GM12878 (cell line): ENCODE data around the gene ACACA. TPM values are rescaled to one million over a fixed set of nuclear protein-coding genes. Genes with fewer than 3 reads are reported as not detected.

Source experiments
- ATAC-seq: fragments of 200-7000 bp; cut with Tn5 transposase; 3 replicates; pipeline ENCODE4 v1.9.1; 2020; ENCODE audit warnings: mild to moderate bottlenecking, moderate library complexity
- BruUV-seq: library from RNA; stranded (reverse); fragments of 400-500 nt; replicated peaks from 2 replicates; lab custom pipeline; 2021; lab: Mats Ljungman, UMichigan
- CTCF ChIA-PET: fragments of 300-600 bp; sonication (Branson Sonifier 250); formaldehyde crosslinking; extraction: SDS; loops from one replicate; lab custom pipeline; 2021; ENCODE audit warnings: inconsistent platforms; lab: Yijun Ruan, JAX
- POLR2A ChIA-PET: fragments of 350-600 bp; formaldehyde crosslinking; extraction: SDS; loops from one replicate; lab custom pipeline; 2021; ENCODE audit warnings: inconsistent platforms; lab: Charles Lee
- RAD21 ChIA-PET: fragments of 300-600 bp; sonication (Branson Sonifier 250); formaldehyde crosslinking; loops from one replicate; lab custom pipeline; 2023; ENCODE audit warnings: antibody characterized with exemption; ENCODE audit not compliant: unreplicated experiment; lab: Charles Lee
- SMC1A ChIA-PET: fragments of 300-600 bp; sonication (Branson Sonifier 250); formaldehyde crosslinking; loops from one replicate; lab custom pipeline; 2023; ENCODE audit not compliant: unreplicated experiment, uncharacterized antibody; lab: Charles Lee
- DNase-seq: peaks from one replicate; pipeline ENCODE4 v3.0.0-alpha.2; 2011; ENCODE audit warnings: low read depth, low spot score
- FAIRE-seq: peaks from 3 replicates; lab custom pipeline; 2011; peaks lifted over from hg19 to GRCh38; lab: Jason Lieb, UNC
- H2AFZ ChIP-seq: 2 replicates; pipeline ENCODE4 v1.6.0; 2011; ENCODE audit warnings: low read depth, low read length, control low read depth; ENCODE audit not compliant: control insufficient read depth
- H3K27ac ChIP-seq: 2 replicates; pipeline ENCODE4 v1.5.1; 2011; ENCODE audit warnings: control low read depth; ENCODE audit not compliant: control insufficient read depth, insufficient read depth
- H3K27me3 ChIP-seq, 2 experiments: replicated peaks in 1 of 2; 2 replicates each; pipeline versions ENCODE4 v1.6.0 to v1.6.1; 2011; ENCODE audit warnings: low read length in 1 of 2; ENCODE audit not compliant: control insufficient read depth in 2 of 2, insufficient read depth in 2 of 2
- H3K36me3 ChIP-seq, 2 experiments: 2 replicates each; pipeline ENCODE4 v1.5.1; 2011; ENCODE audit warnings: low read length in 1 of 2; ENCODE audit not compliant: control insufficient read depth in 2 of 2, insufficient read depth in 2 of 2
- H3K4me1 ChIP-seq: 2 replicates; pipeline ENCODE4 v1.6.1; 2011; ENCODE audit warnings: mild to moderate bottlenecking, low read length, moderate library complexity, mixed read lengths; ENCODE audit not compliant: control insufficient read depth, insufficient read depth
- H3K4me2 ChIP-seq: 2 replicates; pipeline ENCODE4 v1.6.0; 2011; ENCODE audit warnings: control low read depth; ENCODE audit not compliant: control insufficient read depth, insufficient read depth
- H3K4me3 ChIP-seq: fragments of 200-600 bp; sonication (generic); 2 replicates; pipeline ENCODE4 v1.5.1; 2016
- H3K79me2 ChIP-seq: 2 replicates; pipeline ENCODE4 v1.6.0; 2011; ENCODE audit warnings: low read length; ENCODE audit not compliant: control insufficient read depth, insufficient read depth
- H3K9ac ChIP-seq: 2 replicates; pipeline ENCODE4 v1.8.0; 2011; ENCODE audit warnings: low read length, control low read depth, mixed read lengths; ENCODE audit not compliant: control insufficient read depth, insufficient read depth
- H3K9me3 ChIP-seq: replicated peaks from 3 replicates; pipeline ENCODE4 v1.5.1; 2011; ENCODE audit warnings: mild to moderate bottlenecking, low read length; ENCODE audit not compliant: control insufficient read depth, insufficient read depth
- H4K20me1 ChIP-seq: 2 replicates; pipeline ENCODE4 v1.6.0; 2011; ENCODE audit not compliant: control insufficient read depth, insufficient read depth
- ATF7 ChIP-seq: fragments of 450-650 bp; IDR thresholded peaks from 2 replicates; pipeline ENCODE4 v1.6.1; 2016; ENCODE audit warnings: low read depth, mild to moderate bottlenecking
- EED ChIP-seq: sonication (generic); IDR thresholded peaks from 2 replicates; pipeline ENCODE4 v1.6.1; 2016; ENCODE audit warnings: antibody characterized with exemption, low read depth
- ESRRA ChIP-seq: IDR thresholded peaks from 2 replicates; pipeline ENCODE4 v1.6.1; 2012; ENCODE audit warnings: mild to moderate bottlenecking, low read length, improper control_type of control experiment
- IRF4 ChIP-seq: IDR thresholded peaks from 2 replicates; pipeline ENCODE4 v1.6.1; 2011; ENCODE audit warnings: low read depth, low read length
- KDM1A ChIP-seq: fragments of 200-600 bp; sonication (generic); IDR thresholded peaks from 2 replicates; pipeline ENCODE4 v1.6.1; 2016; ENCODE audit warnings: borderline replicate concordance
- MEF2B ChIP-seq: fragments of 450-650 bp; IDR thresholded peaks from 2 replicates; pipeline ENCODE4 v1.6.1; 2018; ENCODE audit warnings: mild to moderate bottlenecking, moderate library complexity; ENCODE audit not compliant: partially characterized antibody, poor library complexity, severe bottlenecking
- NFIC ChIP-seq: IDR thresholded peaks from 2 replicates; pipeline ENCODE4 v1.6.1; 2012; ENCODE audit warnings: low read depth, mild to moderate bottlenecking, inconsistent platforms, low read length, moderate library complexity
- POLR2A ChIP-seq: IDR thresholded peaks from 2 replicates; pipeline ENCODE4 v1.6.1; 2011; ENCODE audit warnings: low read depth, mild to moderate bottlenecking, low read length
- TBL1XR1 ChIP-seq: IDR thresholded peaks from 2 replicates; pipeline ENCODE4 v1.6.1; 2012; ENCODE audit warnings: low read depth, low read length, improper control_type of control experiment
- ZNF274 ChIP-seq: IDR thresholded peaks from one replicate; pipeline ENCODE4 v1.8.0; 2011; ENCODE audit not compliant: insufficient read length, insufficient read depth
- ZNF384 ChIP-seq: IDR thresholded peaks from 2 replicates; pipeline ENCODE4 v1.6.1; 2012; ENCODE audit warnings: low read depth, mild to moderate bottlenecking, low read length, improper control_type of control experiment, borderline replicate concordance
- WGBS: methylation state at CpG from one replicate; pipeline ENCODE4 v1.1.6; 2016; ENCODE audit warnings: low lambda C conversion rate; ENCODE audit not compliant: insufficient replicate concordance, insufficient coverage; ENCODE audit errors: missing lambda C conversion rate; 5-methylcytosine and 5-hydroxymethylcytosine counted together
- in situ Hi-C: fragments of 300-500 bp; cut with MboI; formaldehyde crosslinking; loops from 9 replicates; pipeline ENCODE4 v1.14.3; 2018; ENCODE audit warnings: mixed read lengths
- intact Hi-C: fragments of 100-400 bp; cut with micrococcal nuclease; formaldehyde crosslinking; loops from one replicate; pipeline ENCODE4 v1.14.2; 2022; ENCODE audit not compliant: unreplicated experiment
- polyA plus RNA-seq, 11 experiments: library from polyadenylated mRNA; depleted of rRNA in 4 of 11; unstranded in 6 of 11; stranded (reverse) in 5 of 11; fragments of >200 nt; fragmentation: Nextera tagmentation in 4 of 11; fragmentation: Illumina TruSeq in 1 of 11; extraction: Ambion mirVana in 4 of 11; extraction: Trizol in 1 of 11; gene quantifications; 1 replicate in 1 of 11; 2 replicates in 10 of 11; pipeline versions ENCODE4 v1.2.1 to v1.2.3, GENCODE V29; 2011 to 2016; ENCODE audit warnings: inconsistent platforms in 2 of 11, missing spikeins in 2 of 11, low read depth in 1 of 11
- total RNA-seq, 4 experiments: library from RNA; depleted of rRNA in 3 of 4; stranded (reverse); fragments of >200 nt in 3 of 4; fragmentation: Illumina TruSeq in 1 of 4; extraction: Trizol in 1 of 4; gene quantifications; 2 replicates each; pipeline versions ENCODE4 v1.2.1 to v1.2.3, GENCODE V29; 2013 to 2021
- TF ChIP-seq, protein P1 (sequence below): fragments of 150-350 bp; IDR thresholded peaks from 2 replicates; pipeline ENCODE4 v1.6.1; 2016; ENCODE audit warnings: low read depth, low read length
- TF ChIP-seq, protein P2 (sequence below): fragments of 450-650 bp; IDR thresholded peaks from 2 replicates; pipeline ENCODE4 v1.6.1; 2017; ENCODE audit warnings: mild to moderate bottlenecking, low read depth, inconsistent platforms; ENCODE audit not compliant: poor library complexity, severe bottlenecking

ACACA gene
- total and polyA plus RNA-seq, 10 of the 15 experiments (the other 5 are each of a cell fraction or from before 2014, with no cell fraction given) = 12.9 to 74.2 (median 32.0) TPM

DNA sequence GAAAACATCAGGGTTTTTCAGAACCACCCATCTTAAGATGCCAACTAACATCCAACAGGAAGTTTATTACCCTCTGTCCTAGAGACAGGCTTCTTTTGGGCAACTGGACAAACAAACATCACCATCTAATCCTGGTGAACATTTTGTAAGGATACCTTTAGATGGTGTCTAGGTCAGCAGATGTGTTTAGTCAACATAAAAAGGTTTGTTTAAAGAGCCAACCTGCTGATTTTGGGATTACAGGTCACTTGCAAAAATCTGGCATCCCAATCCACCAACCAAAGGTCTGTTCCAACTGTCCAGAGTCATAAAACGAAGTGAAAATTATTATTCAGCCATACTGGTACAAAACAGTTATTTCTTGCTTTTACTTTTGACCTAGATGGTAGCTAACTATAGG, 176.0 kb downstream of the ACACA start:
- Histone ChIP-seq H3K36me3 (peaks cover 0 to 2% of the 10 kb centered on the region in 2 experiments; a peak in 3 of 4 replicates), H3K9ac (no peak overlapping the region), H3K4me2 (no peak overlapping the region), H3K79me2 (no peaks in the 10 kb centered on the region), H3K4me3 (no peak overlapping the region), H2AFZ (no peak overlapping the region), H4K20me1 (no peaks in the 10 kb centered on the region), H3K4me1 (no peaks in the 10 kb centered on the region), H3K27me3 (no peaks in the 10 kb centered on the region), H3K9me3 (no peaks in the 10 kb centered on the region), H3K27ac (no peak overlapping the region)
- ChIA-PET CTCF (interaction anchor here (0.6 to 2.4 kb wide), 3 partner anchors 9 to 600 kb away, joined by 4 to 11 read pairs (median 5); no protein-coding TSS in a partner anchor), POLR2A (no interaction called here), RAD21 (no interaction called here), SMC1A (interaction anchor here (1.5 to 2.2 kb wide), 2 partner anchors 9 to 11 kb away, joined by 6 to 8 read pairs; no protein-coding TSS in a partner anchor)
- TF ChIP-seq, protein P1, sequence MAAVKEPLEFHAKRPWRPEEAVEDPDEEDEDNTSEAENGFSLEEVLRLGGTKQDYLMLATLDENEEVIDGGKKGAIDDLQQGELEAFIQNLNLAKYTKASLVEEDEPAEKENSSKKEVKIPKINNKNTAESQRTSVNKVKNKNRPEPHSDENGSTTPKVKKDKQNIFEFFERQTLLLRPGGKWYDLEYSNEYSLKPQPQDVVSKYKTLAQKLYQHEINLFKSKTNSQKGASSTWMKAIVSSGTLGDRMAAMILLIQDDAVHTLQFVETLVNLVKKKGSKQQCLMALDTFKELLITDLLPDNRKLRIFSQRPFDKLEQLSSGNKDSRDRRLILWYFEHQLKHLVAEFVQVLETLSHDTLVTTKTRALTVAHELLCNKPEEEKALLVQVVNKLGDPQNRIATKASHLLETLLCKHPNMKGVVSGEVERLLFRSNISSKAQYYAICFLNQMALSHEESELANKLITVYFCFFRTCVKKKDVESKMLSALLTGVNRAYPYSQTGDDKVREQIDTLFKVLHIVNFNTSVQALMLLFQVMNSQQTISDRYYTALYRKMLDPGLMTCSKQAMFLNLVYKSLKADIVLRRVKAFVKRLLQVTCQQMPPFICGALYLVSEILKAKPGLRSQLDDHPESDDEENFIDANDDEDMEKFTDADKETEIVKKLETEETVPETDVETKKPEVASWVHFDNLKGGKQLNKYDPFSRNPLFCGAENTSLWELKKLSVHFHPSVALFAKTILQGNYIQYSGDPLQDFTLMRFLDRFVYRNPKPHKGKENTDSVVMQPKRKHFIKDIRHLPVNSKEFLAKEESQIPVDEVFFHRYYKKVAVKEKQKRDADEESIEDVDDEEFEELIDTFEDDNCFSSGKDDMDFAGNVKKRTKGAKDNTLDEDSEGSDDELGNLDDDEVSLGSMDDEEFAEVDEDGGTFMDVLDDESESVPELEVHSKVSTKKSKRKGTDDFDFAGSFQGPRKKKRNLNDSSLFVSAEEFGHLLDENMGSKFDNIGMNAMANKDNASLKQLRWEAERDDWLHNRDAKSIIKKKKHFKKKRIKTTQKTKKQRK = no peak
- TF ChIP-seq POLR2A (no peak), ESRRA (no peak), IRF4 (no peak), ZNF274 (no peak), ATF7 (no peak), TBL1XR1 (no peak), NFIC (no peak), EED (no peak), MEF2B (no peak), ZNF384 (no peak), KDM1A (no peak)
- TF ChIP-seq, protein P2, sequence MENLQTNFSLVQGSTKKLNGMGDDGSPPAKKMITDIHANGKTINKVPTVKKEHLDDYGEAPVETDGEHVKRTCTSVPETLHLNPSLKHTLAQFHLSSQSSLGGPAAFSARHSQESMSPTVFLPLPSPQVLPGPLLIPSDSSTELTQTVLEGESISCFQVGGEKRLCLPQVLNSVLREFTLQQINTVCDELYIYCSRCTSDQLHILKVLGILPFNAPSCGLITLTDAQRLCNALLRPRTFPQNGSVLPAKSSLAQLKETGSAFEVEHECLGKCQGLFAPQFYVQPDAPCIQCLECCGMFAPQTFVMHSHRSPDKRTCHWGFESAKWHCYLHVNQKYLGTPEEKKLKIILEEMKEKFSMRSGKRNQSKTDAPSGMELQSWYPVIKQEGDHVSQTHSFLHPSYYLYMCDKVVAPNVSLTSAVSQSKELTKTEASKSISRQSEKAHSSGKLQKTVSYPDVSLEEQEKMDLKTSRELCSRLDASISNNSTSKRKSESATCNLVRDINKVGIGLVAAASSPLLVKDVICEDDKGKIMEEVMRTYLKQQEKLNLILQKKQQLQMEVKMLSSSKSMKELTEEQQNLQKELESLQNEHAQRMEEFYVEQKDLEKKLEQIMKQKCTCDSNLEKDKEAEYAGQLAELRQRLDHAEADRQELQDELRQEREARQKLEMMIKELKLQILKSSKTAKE = no peak
- BruUV-seq = no TSS peak
- in situ Hi-C loops = loop anchor here (25.0 kb wide), 1 partner anchor 618 kb away; the partner anchor contains the start of gene MRM1
- FAIRE-seq (no peak), ATAC-seq (no peak), DNase-seq (no peak)
- WGBS = 100% methylated on average over 1 of the region's 1 CpG
- intact Hi-C loops = no loop called here
